ENCODE measurements around the gene ATP5PD.
A peak's percentile ranks its signal among the peaks of the same experiment; 100 is the strongest.

ATP5PD gene

GRCh38 chr17:75078284-75079022 is 31.7 kb upstream of the ATP5PD start:
- no peaks in the 10 kb centered on the region for H3K27me3 ChIP-seq
- H3K4me3 ChIP-seq (ENCODE audit: low read depth in 1 of 2, low read length in 1 of 2), result no peak overlapping the region
- TF ChIP-seq, protein P1, sequence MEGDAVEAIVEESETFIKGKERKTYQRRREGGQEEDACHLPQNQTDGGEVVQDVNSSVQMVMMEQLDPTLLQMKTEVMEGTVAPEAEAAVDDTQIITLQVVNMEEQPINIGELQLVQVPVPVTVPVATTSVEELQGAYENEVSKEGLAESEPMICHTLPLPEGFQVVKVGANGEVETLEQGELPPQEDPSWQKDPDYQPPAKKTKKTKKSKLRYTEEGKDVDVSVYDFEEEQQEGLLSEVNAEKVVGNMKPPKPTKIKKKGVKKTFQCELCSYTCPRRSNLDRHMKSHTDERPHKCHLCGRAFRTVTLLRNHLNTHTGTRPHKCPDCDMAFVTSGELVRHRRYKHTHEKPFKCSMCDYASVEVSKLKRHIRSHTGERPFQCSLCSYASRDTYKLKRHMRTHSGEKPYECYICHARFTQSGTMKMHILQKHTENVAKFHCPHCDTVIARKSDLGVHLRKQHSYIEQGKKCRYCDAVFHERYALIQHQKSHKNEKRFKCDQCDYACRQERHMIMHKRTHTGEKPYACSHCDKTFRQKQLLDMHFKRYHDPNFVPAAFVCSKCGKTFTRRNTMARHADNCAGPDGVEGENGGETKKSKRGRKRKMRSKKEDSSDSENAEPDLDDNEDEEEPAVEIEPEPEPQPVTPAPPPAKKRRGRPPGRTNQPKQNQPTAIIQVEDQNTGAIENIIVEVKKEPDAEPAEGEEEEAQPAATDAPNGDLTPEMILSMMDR (IDR thresholded peaks at IDR 0.05), result no peak
- H3K36me3 ChIP-seq, result no peaks in the 10 kb centered on the region
- H3K27ac ChIP-seq, result peak overlapping the region; percentile 86
- H3K4me1 ChIP-seq (ENCODE audit: control insufficient read depth in 1 of 2, insufficient read depth in 1 of 2, low read depth in 1 of 2, low read length in 1 of 2), result peaks cover 54 to 56% of the 10 kb centered on the region in 2 experiments
- no peaks in the 10 kb centered on the region for H3K9me3 ChIP-seq

GRCh38 chr17:75077496-75078283 is 30.9 kb upstream of the ATP5PD start:
- TF ChIP-seq, protein P1 (IDR thresholded peaks at IDR 0.05), result peak; percentile 55
- H3K4me3 ChIP-seq (ENCODE audit: low read depth in 1 of 2, low read length in 1 of 2), result peak overlapping the region; percentile 61 to 66
- H3K27me3 ChIP-seq, result no peaks in the 10 kb centered on the region
- H3K4me1 ChIP-seq (ENCODE audit: control insufficient read depth in 1 of 2, insufficient read depth in 1 of 2, low read depth in 1 of 2, low read length in 1 of 2), result peaks cover 54 to 56% of the 10 kb centered on the region in 2 experiments
- H3K9me3 ChIP-seq, result no peaks in the 10 kb centered on the region
- H3K27ac ChIP-seq, result peak overlapping the region; percentile 86
- H3K36me3 ChIP-seq, result no peaks in the 10 kb centered on the region

- Histone ChIP-seq H3K9me3 (no peaks in the 10 kb centered on the region), H3K27ac (peak overlapping the region; percentile 86), H3K27me3 (no peaks in the 10 kb centered on the region), H3K4me3 (ENCODE audit: low read depth in 1 of 2, low read length in 1 of 2) (peak overlapping the region; percentile 61 to 66), H3K36me3 (no peaks in the 10 kb centered on the region), H3K4me1 (ENCODE audit: control insufficient read depth in 1 of 2, insufficient read depth in 1 of 2, low read depth in 1 of 2, low read length in 1 of 2) (peaks cover 54 to 56% of the 10 kb centered on the region in 2 experiments)
- TF ChIP-seq, protein P1 (IDR thresholded peaks at IDR 0.05), result no peak
Measured at GRCh38 chr17:75077072-75077495, 30.3 kb upstream of the ATP5PD start.

- no peaks in the 10 kb centered on the region for H3K27me3 ChIP-seq
- no peaks in the 10 kb centered on the region for H3K9me3 ChIP-seq
- H3K4me3 ChIP-seq (ENCODE audit: low read depth in 1 of 2, low read length in 1 of 2), result peak overlapping the region in 1 of 2 experiments; percentile 22
- no peaks in the 10 kb centered on the region for H3K36me3 ChIP-seq
- H3K27ac ChIP-seq, result peak overlapping the region; percentile 69
- TF ChIP-seq, protein P1 (IDR thresholded peaks at IDR 0.05), result no peak
- peaks cover 45 to 48% of the 10 kb centered on the region in 2 experiments for H3K4me1 ChIP-seq (ENCODE audit: control insufficient read depth in 1 of 2, insufficient read depth in 1 of 2, low read depth in 1 of 2, low read length in 1 of 2)
Measured at GRCh38 chr17:75075597-75076336, 29.0 kb upstream of the ATP5PD start.

DNA sequence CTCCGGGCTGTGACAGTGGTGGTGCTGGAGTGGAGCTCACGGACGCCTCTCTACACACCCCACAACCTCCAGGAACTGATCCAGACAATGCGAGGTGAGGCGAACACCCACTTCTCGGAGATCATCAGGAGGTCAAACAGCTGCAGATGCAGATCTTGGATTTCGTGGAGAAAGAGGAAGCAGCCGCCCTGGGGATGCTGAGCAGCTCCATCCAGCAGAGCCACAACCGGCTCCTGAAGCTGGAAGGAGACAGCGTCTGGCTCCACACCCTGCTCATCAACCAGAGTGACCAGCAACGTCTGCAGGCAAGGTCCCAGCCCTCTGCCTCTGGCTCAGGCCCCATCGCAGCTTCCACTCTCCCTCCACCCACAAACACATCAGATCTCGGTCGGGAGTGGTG is 27.8 kb upstream of the ATP5PD start:
- peak overlapping the region; percentile 69 for H3K27ac ChIP-seq
- peaks cover 41 to 45% of the 10 kb centered on the region in 2 experiments for H3K4me1 ChIP-seq (ENCODE audit: control insufficient read depth in 1 of 2, insufficient read depth in 1 of 2, low read depth in 1 of 2, low read length in 1 of 2)
- H3K27me3 ChIP-seq, result no peaks in the 10 kb centered on the region
- TF ChIP-seq, protein P1 (IDR thresholded peaks at IDR 0.05), result no peak
- no peaks in the 10 kb centered on the region for H3K36me3 ChIP-seq
- no peak overlapping the region for H3K4me3 ChIP-seq (ENCODE audit: low read depth in 1 of 2, low read length in 1 of 2)
- H3K9me3 ChIP-seq, result no peaks in the 10 kb centered on the region

All from neutrophil (primary cell).